HepG2 (cell line): ENCODE results near the gene KAZALD1. TPM values are rescaled to one million over a fixed set of nuclear protein-coding genes. Genes with fewer than 3 reads are reported as not detected.

Source experiments
- ATF4 ChIP-seq, 2 experiments: fragments of 450-650 bp in 1 of 2; sonication (generic) in 1 of 2; formaldehyde crosslinking; IDR thresholded peaks; 2 replicates each; pipeline versions ENCODE4 v1.5.0 to v1.8.0; 2020 to 2022; ENCODE audit warnings: mild to moderate bottlenecking in 1 of 2, missing genetic modification reagents in 1 of 2
- BATF2 ChIP-seq: sonication (generic); formaldehyde crosslinking; IDR thresholded peaks from 2 replicates; pipeline ENCODE4 v1.8.0; 2022; ENCODE audit warnings: mild to moderate bottlenecking, missing genetic modification reagents, moderate library complexity
- CREM ChIP-seq, 2 experiments: sonication (generic) in 1 of 2; formaldehyde crosslinking in 1 of 2; IDR thresholded peaks; 2 replicates each; pipeline versions ENCODE4 v1.4.0 to v1.6.1; 2016 to 2020; ENCODE audit warnings: antibody characterized with exemption in 1 of 2, mild to moderate bottlenecking in 1 of 2, missing genetic modification reagents in 1 of 2
- ERF ChIP-seq: IDR thresholded peaks from 2 replicates; pipeline ENCODE4 v1.6.1; 2018; ENCODE audit warnings: missing biosample characterization, missing genetic modification reagents
- GLI4 ChIP-seq: sonication (generic); formaldehyde crosslinking; IDR thresholded peaks from 2 replicates; pipeline ENCODE4 v1.5.1; 2020; ENCODE audit warnings: missing genetic modification reagents, mild to moderate bottlenecking, moderate library complexity, borderline replicate concordance
- MXD3 ChIP-seq: IDR thresholded peaks from 2 replicates; pipeline ENCODE4 v1.6.1; 2016; ENCODE audit warnings: mild to moderate bottlenecking, missing biosample characterization, missing genetic modification reagents
- NFYB ChIP-seq: sonication (generic); formaldehyde crosslinking; IDR thresholded peaks from 2 replicates; pipeline ENCODE4 v1.4.0; 2020; ENCODE audit warnings: missing genetic modification reagents
- ONECUT2 ChIP-seq: sonication (generic); formaldehyde crosslinking; IDR thresholded peaks from 2 replicates; pipeline ENCODE4 v1.4.0; 2020; ENCODE audit warnings: missing genetic modification reagents
- PITX1 ChIP-seq: sonication (generic); formaldehyde crosslinking; IDR thresholded peaks from 2 replicates; pipeline ENCODE4 v1.5.1; 2020; ENCODE audit warnings: mild to moderate bottlenecking, missing genetic modification reagents
- SAFB2 ChIP-seq: sonication (generic); formaldehyde crosslinking; IDR thresholded peaks from 2 replicates; pipeline ENCODE4 v1.5.1; 2020; ENCODE audit warnings: missing genetic modification reagents, low read depth, mild to moderate bottlenecking, borderline replicate concordance
- SNAPC4 ChIP-seq: sonication (generic); formaldehyde crosslinking; IDR thresholded peaks from 2 replicates; pipeline ENCODE4 v1.4.0; 2020; ENCODE audit warnings: mild to moderate bottlenecking, missing genetic modification reagents
- TEAD3 ChIP-seq: optimal IDR thresholded peaks from 2 replicates; pipeline ENCODE3; 2016; ENCODE audit warnings: borderline replicate concordance
- YEATS2 ChIP-seq: sonication (generic); formaldehyde crosslinking; IDR thresholded peaks from 2 replicates; pipeline ENCODE4 v1.4.0; 2020; ENCODE audit warnings: missing genetic modification reagents, borderline replicate concordance
- ZNF138 ChIP-seq: sonication (generic); formaldehyde crosslinking; IDR thresholded peaks from 2 replicates; pipeline ENCODE4 v1.5.0; 2020; ENCODE audit warnings: mild to moderate bottlenecking, low read depth, missing genetic modification reagents
- ZNF326 ChIP-seq: sonication (generic); formaldehyde crosslinking; IDR thresholded peaks from 2 replicates; pipeline ENCODE4 v1.4.0; 2020; ENCODE audit warnings: missing genetic modification reagents, borderline replicate concordance
- ZNF431 ChIP-seq: sonication (generic); formaldehyde crosslinking; IDR thresholded peaks from 2 replicates; pipeline ENCODE4 v1.9.0; 2022; ENCODE audit warnings: missing genetic modification reagents, low read depth, mild to moderate bottlenecking, borderline replicate concordance
- ZNF549 ChIP-seq: sonication (generic); formaldehyde crosslinking; IDR thresholded peaks from 2 replicates; pipeline ENCODE4 v1.5.0; 2020; ENCODE audit warnings: missing genetic modification reagents
- ZNF616 ChIP-seq: sonication (generic); formaldehyde crosslinking; IDR thresholded peaks from 2 replicates; pipeline ENCODE4 v1.5.0; 2020; ENCODE audit warnings: low read depth, mild to moderate bottlenecking, missing genetic modification reagents
- ZNF816 ChIP-seq: sonication (generic); formaldehyde crosslinking; IDR thresholded peaks from 2 replicates; pipeline ENCODE4 v1.8.0; 2022; ENCODE audit warnings: missing genetic modification reagents, mild to moderate bottlenecking, borderline replicate concordance
- ZSCAN20 ChIP-seq: sonication (generic); formaldehyde crosslinking; IDR thresholded peaks from 2 replicates; pipeline ENCODE4 v1.4.0; 2020; ENCODE audit warnings: missing genetic modification reagents, mild to moderate bottlenecking, borderline replicate concordance
- polyA plus RNA-seq, 8 experiments: library from polyadenylated mRNA; depleted of rRNA in 3 of 8; stranded (reverse) in 7 of 8; unstranded in 1 of 8; fragments of >200 nt; fragmentation: Illumina TruSeq in 4 of 8; extraction: Trizol in 4 of 8; gene quantifications; 2 replicates each; pipeline versions ENCODE4 v1.2.1 to v1.2.3, GENCODE V29; 2011 to 2016; ENCODE audit warnings: low read depth in 4 of 8, missing spikeins in 1 of 8, mixed read lengths in 1 of 8; ENCODE audit not compliant: insufficient read depth in 1 of 8
- total RNA-seq, 5 experiments: library from RNA; depleted of rRNA; stranded (reverse); fragments of >200 nt; fragmentation: Illumina TruSeq; extraction: Trizol; gene quantifications; 2 replicates each; pipeline ENCODE4 v1.2.3, GENCODE V29; 2016; ENCODE audit warnings: low read depth in 1 of 5

Gene KAZALD1
- total and polyA plus RNA-seq, 2 of the 13 experiments (the other 11 are each of a cell fraction or from before 2014, with no cell fraction given): 16.7 to 27.7 TPM

- TF ChIP-seq SNAPC4 (CRISPR knock-in tag): no peak
- TF ChIP-seq CREM (IDR thresholded peaks at IDR 0.05): no peak; the same call in 1 of the 2 replicates
- TF ChIP-seq CREM (CRISPR knock-in tag; IDR thresholded peaks at IDR 0.05): no peak
- peak; percentile 52 for TF ChIP-seq YEATS2 (CRISPR knock-in tag)
- peak; percentile 27; the same call in 1 of the 2 replicates for TF ChIP-seq PITX1
- peak; percentile 84; the same call in 1 of the 2 replicates for TF ChIP-seq MXD3
- peak; percentile 52; the same call in 1 of the 2 replicates for TF ChIP-seq SAFB2
- TF ChIP-seq BATF2 (CRISPR knock-in tag): peak; percentile 81
- TF ChIP-seq ONECUT2: no peak
- peak; percentile 56; the same call in 1 of the 2 replicates for TF ChIP-seq ZNF138
- no peak for TF ChIP-seq ZNF549 (CRISPR knock-in tag)
- TF ChIP-seq ZNF431: no peak; the same call in 1 of the 2 replicates
- peak; percentile 69; the same call in 1 of the 2 replicates for TF ChIP-seq ZNF616 (CRISPR knock-in tag)
- TF ChIP-seq ATF4 (CRISPR knock-in tag; IDR thresholded peaks at IDR 0.05): peak in 1 of 2 experiments; percentile 15; a peak in 1 of 4 replicates
- 0 out of 2 replicates have a peak, but pooled peaks have one; percentile 9 for TF ChIP-seq NFYB (CRISPR knock-in tag)
- TF ChIP-seq ZNF326 (CRISPR knock-in tag): no peak
- peak; percentile 71; the same call in 1 of the 2 replicates for TF ChIP-seq GLI4 (CRISPR knock-in tag)
- peak; percentile 81 for TF ChIP-seq ERF
- TF ChIP-seq ZNF816 (CRISPR knock-in tag): peak; percentile 86
- peak; percentile 87 for TF ChIP-seq TEAD3
- peak; percentile 39; the same call in 1 of the 2 replicates for TF ChIP-seq ZSCAN20 (CRISPR knock-in tag)
Measured at GRCh38 chr10:101060951-101061623, 702 bp upstream of the KAZALD1 start (continued).
